Measurements from ENCODE around the gene DNM2.

DNA sequence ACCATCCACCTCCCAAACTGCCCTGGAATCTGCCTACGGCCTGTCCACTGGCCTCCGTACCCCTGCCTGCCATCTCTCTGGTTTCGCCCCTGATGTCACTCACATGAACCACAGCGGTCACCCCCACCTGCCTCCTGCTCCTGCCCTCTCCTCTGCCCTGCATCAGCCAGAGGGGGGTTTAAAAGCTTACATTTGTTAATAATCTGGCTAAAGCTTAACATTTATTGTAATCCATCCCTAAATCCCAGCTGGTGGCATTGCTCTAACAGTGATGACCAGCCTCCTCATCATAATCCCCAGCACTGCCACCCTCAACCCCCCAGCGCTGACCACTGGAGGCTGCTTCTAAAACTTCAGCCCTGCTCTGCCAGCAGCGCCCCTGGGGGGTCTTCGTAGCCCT is 38.9 kb downstream of the DNM2 start:
- TF ChIP-seq, protein P1, sequence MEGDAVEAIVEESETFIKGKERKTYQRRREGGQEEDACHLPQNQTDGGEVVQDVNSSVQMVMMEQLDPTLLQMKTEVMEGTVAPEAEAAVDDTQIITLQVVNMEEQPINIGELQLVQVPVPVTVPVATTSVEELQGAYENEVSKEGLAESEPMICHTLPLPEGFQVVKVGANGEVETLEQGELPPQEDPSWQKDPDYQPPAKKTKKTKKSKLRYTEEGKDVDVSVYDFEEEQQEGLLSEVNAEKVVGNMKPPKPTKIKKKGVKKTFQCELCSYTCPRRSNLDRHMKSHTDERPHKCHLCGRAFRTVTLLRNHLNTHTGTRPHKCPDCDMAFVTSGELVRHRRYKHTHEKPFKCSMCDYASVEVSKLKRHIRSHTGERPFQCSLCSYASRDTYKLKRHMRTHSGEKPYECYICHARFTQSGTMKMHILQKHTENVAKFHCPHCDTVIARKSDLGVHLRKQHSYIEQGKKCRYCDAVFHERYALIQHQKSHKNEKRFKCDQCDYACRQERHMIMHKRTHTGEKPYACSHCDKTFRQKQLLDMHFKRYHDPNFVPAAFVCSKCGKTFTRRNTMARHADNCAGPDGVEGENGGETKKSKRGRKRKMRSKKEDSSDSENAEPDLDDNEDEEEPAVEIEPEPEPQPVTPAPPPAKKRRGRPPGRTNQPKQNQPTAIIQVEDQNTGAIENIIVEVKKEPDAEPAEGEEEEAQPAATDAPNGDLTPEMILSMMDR (IDR thresholded peaks at IDR 0.05 in 2 of 3, conservative IDR thresholded peaks at IDR 0.05 in 1 of 3; ENCODE audit: control insufficient read depth in 2 of 3, extremely low read depth in 1 of 3, insufficient read depth in 1 of 3, low read depth in 3 of 3, low read length in 3 of 3) = no peak
- TF ChIP-seq EP300 (IDR thresholded peaks at IDR 0.05; ENCODE audit: borderline replicate concordance in 1 of 2, control insufficient read depth in 1 of 2, low read depth in 2 of 2, low read length in 2 of 2) = no peak
- TF ChIP-seq, protein P2, sequence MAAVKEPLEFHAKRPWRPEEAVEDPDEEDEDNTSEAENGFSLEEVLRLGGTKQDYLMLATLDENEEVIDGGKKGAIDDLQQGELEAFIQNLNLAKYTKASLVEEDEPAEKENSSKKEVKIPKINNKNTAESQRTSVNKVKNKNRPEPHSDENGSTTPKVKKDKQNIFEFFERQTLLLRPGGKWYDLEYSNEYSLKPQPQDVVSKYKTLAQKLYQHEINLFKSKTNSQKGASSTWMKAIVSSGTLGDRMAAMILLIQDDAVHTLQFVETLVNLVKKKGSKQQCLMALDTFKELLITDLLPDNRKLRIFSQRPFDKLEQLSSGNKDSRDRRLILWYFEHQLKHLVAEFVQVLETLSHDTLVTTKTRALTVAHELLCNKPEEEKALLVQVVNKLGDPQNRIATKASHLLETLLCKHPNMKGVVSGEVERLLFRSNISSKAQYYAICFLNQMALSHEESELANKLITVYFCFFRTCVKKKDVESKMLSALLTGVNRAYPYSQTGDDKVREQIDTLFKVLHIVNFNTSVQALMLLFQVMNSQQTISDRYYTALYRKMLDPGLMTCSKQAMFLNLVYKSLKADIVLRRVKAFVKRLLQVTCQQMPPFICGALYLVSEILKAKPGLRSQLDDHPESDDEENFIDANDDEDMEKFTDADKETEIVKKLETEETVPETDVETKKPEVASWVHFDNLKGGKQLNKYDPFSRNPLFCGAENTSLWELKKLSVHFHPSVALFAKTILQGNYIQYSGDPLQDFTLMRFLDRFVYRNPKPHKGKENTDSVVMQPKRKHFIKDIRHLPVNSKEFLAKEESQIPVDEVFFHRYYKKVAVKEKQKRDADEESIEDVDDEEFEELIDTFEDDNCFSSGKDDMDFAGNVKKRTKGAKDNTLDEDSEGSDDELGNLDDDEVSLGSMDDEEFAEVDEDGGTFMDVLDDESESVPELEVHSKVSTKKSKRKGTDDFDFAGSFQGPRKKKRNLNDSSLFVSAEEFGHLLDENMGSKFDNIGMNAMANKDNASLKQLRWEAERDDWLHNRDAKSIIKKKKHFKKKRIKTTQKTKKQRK (IDR thresholded peaks at IDR 0.05; ENCODE audit: low read depth, low read length) = no peak
- no peak for TF ChIP-seq SIN3A (IDR thresholded peaks at IDR 0.05; ENCODE audit: low read depth, low read length)
